ENCODE results near the gene MZT2B. TPM values are rescaled to one million over a fixed set of nuclear protein-coding genes. Genes with fewer than 3 reads are reported as not detected.
A peak's percentile ranks its signal among the peaks of the same experiment; 100 is the strongest.
"Not testable (repeated sequence)": the region's sequence is repeated elsewhere in the genome, so short reads cannot be mapped to it uniquely, and the experiment has no call there.

Gene MZT2B
- total RNA-seq, 2 experiments from 2014 or later, result 229 to 254 TPM

GRCh38 chr2:130228005-130228404 lies 45.9 kb downstream of the MZT2B start:
- not testable (repeated sequence) for H3K27me3 Mint-ChIP-seq

GRCh38 chr2:130228467-130229160 lies 46.6 kb downstream of the MZT2B start:
- H3K36me3 ChIP-seq (ENCODE audit: insufficient read depth, low read length); intact Hi-C loops (cut with DNase I, micrococcal nuclease); H3K36me3 Mint-ChIP-seq (ENCODE audit: low read depth); H3K4me3 ChIP-seq (ENCODE audit: low read length); DNase-seq; H3K9me3 Mint-ChIP-seq; H3K27ac Mint-ChIP-seq; POLR2A ChIA-PET; H3K27me3 ChIP-seq (ENCODE audit: control insufficient read depth in 1 of 2, insufficient read depth in 2 of 2, low read length in 2 of 2); H3K27ac ChIP-seq (ENCODE audit: low read depth in 1 of 2, low read length in 2 of 2); H3K4me3 Mint-ChIP-seq; H3K4me1 Mint-ChIP-seq (ENCODE audit: low read depth); ATAC-seq (ENCODE audit: poor library complexity); CTCF ChIA-PET; H3K27me3 Mint-ChIP-seq; H3K4me1 ChIP-seq (ENCODE audit: insufficient read depth, low read length): not testable (repeated sequence)
- H3K9me3 ChIP-seq (ENCODE audit: control insufficient read depth in 1 of 2, insufficient read depth in 1 of 2, low read length in 2 of 2), result peaks cover 0 to 25% of the 10 kb centered on the region in 2 experiments

More at GRCh38 chr2:130228005-130228404, 45.9 kb downstream of the MZT2B start:
- H3K27ac ChIP-seq (ENCODE audit: low read depth in 1 of 2, low read length in 2 of 2); DNase-seq; H3K4me1 Mint-ChIP-seq (ENCODE audit: low read depth); H3K36me3 Mint-ChIP-seq (ENCODE audit: low read depth); ATAC-seq (ENCODE audit: poor library complexity); H3K27me3 ChIP-seq (ENCODE audit: control insufficient read depth in 1 of 2, insufficient read depth in 2 of 2, low read length in 2 of 2); H3K27ac Mint-ChIP-seq; H3K36me3 ChIP-seq (ENCODE audit: insufficient read depth, low read length); intact Hi-C loops (cut with DNase I, micrococcal nuclease); H3K4me3 ChIP-seq (ENCODE audit: low read length); H3K4me1 ChIP-seq (ENCODE audit: insufficient read depth, low read length); CTCF ChIA-PET; H3K4me3 Mint-ChIP-seq; POLR2A ChIA-PET; H3K9me3 Mint-ChIP-seq: not testable (repeated sequence)
- H3K9me3 ChIP-seq (ENCODE audit: control insufficient read depth in 1 of 2, insufficient read depth in 1 of 2, low read length in 2 of 2), result peaks cover 0 to 25% of the 10 kb centered on the region in 2 experiments

- H3K27me3 ChIP-seq (ENCODE audit: control insufficient read depth in 1 of 2, insufficient read depth in 2 of 2, low read length in 2 of 2); intact Hi-C loops (cut with DNase I, micrococcal nuclease); H3K4me1 ChIP-seq (ENCODE audit: insufficient read depth, low read length); H3K36me3 Mint-ChIP-seq (ENCODE audit: low read depth); H3K4me1 Mint-ChIP-seq (ENCODE audit: low read depth); H3K9me3 Mint-ChIP-seq; H3K4me3 Mint-ChIP-seq; H3K27me3 Mint-ChIP-seq; POLR2A ChIA-PET; H3K36me3 ChIP-seq (ENCODE audit: insufficient read depth, low read length); H3K27ac ChIP-seq (ENCODE audit: low read depth in 1 of 2, low read length in 2 of 2); H3K27ac Mint-ChIP-seq; CTCF ChIA-PET: not testable (repeated sequence)
- peak in 9 of 14 experiments; percentile 3 to 65 (median 24) for DNase-seq
- Histone ChIP-seq H3K4me3 (ENCODE audit: low read length) (peak overlapping the region; percentile 29), H3K9me3 (ENCODE audit: control insufficient read depth in 1 of 2, insufficient read depth in 1 of 2, low read length in 2 of 2) (peaks cover 0 to 25% of the 10 kb centered on the region in 2 experiments)
- ATAC-seq (ENCODE audit: poor library complexity), result peak; percentile 39
Measured at GRCh38 chr2:130229161-130229510, 47.1 kb downstream of the MZT2B start.

GRCh38 chr2:130230376-130230775 lies 48.3 kb downstream of the MZT2B start:
- H3K4me3 ChIP-seq (ENCODE audit: low read length); intact Hi-C loops (cut with DNase I, micrococcal nuclease); H3K27ac ChIP-seq (ENCODE audit: low read depth in 1 of 2, low read length in 2 of 2); DNase-seq; H3K9me3 Mint-ChIP-seq; H3K27me3 ChIP-seq (ENCODE audit: control insufficient read depth in 1 of 2, insufficient read depth in 2 of 2, low read length in 2 of 2); ATAC-seq (ENCODE audit: poor library complexity); H3K4me1 ChIP-seq (ENCODE audit: insufficient read depth, low read length); CTCF ChIA-PET; H3K27ac Mint-ChIP-seq; H3K4me1 Mint-ChIP-seq (ENCODE audit: low read depth); POLR2A ChIA-PET; H3K36me3 ChIP-seq (ENCODE audit: insufficient read depth, low read length); H3K4me3 Mint-ChIP-seq; H3K36me3 Mint-ChIP-seq (ENCODE audit: low read depth); H3K27me3 Mint-ChIP-seq: not testable (repeated sequence)
- H3K9me3 ChIP-seq (ENCODE audit: control insufficient read depth in 1 of 2, insufficient read depth in 1 of 2, low read length in 2 of 2), result peaks cover 0 to 25% of the 10 kb centered on the region in 2 experiments

GRCh38 chr2:130230907-130231306 lies 48.8 kb downstream of the MZT2B start:
- H3K36me3 Mint-ChIP-seq (ENCODE audit: low read depth); H3K9me3 Mint-ChIP-seq; H3K4me3 Mint-ChIP-seq; ATAC-seq (ENCODE audit: poor library complexity); H3K4me1 ChIP-seq (ENCODE audit: insufficient read depth, low read length); H3K36me3 ChIP-seq (ENCODE audit: insufficient read depth, low read length); H3K4me1 Mint-ChIP-seq (ENCODE audit: low read depth); H3K27me3 ChIP-seq (ENCODE audit: control insufficient read depth in 1 of 2, insufficient read depth in 2 of 2, low read length in 2 of 2); H3K4me3 ChIP-seq (ENCODE audit: low read length); CTCF ChIA-PET; H3K27ac Mint-ChIP-seq; DNase-seq; H3K27me3 Mint-ChIP-seq; H3K27ac ChIP-seq (ENCODE audit: low read depth in 1 of 2, low read length in 2 of 2); intact Hi-C loops (cut with DNase I, micrococcal nuclease); POLR2A ChIA-PET: not testable (repeated sequence)
- peaks cover 0 to 25% of the 10 kb centered on the region in 2 experiments for H3K9me3 ChIP-seq (ENCODE audit: control insufficient read depth in 1 of 2, insufficient read depth in 1 of 2, low read length in 2 of 2)

Measured in CD4-positive, alpha-beta T cell (primary cell).